ENCODE data around the gene PDCD1.

PDCD1 gene

GRCh38 chr2:241892299-241893137 is 33.8 kb upstream of the PDCD1 start:
- CTCF ChIA-PET, result no interaction called here
- POLR2A ChIA-PET, result no interaction called here

GRCh38 chr2:241891988-241892298 is 33.2 kb upstream of the PDCD1 start:
- ChIA-PET POLR2A (no interaction called here), CTCF (no interaction called here)
- no peak for TF ChIP-seq HDGF (IDR thresholded peaks at IDR 0.05; ENCODE audit: borderline replicate concordance)
- no peak for TF ChIP-seq LEF1 (IDR thresholded peaks at IDR 0.05; ENCODE audit: borderline replicate concordance)
- no peak for TF ChIP-seq CTBP1 (IDR thresholded peaks at IDR 0.05; ENCODE audit: borderline replicate concordance)
- no peak for DNase-seq (ENCODE audit: extremely low spot score)

More at GRCh38 chr2:241892299-241893137, 33.8 kb upstream of the PDCD1 start:
- DNase-seq (ENCODE audit: extremely low spot score), result no peak
- no peak for TF ChIP-seq NFRKB (IDR thresholded peaks at IDR 0.05)
- TF ChIP-seq LEF1 (IDR thresholded peaks at IDR 0.05; ENCODE audit: borderline replicate concordance), result no peak
- TF ChIP-seq FOXM1 (IDR thresholded peaks at IDR 0.05; ENCODE audit: borderline replicate concordance), result no peak
- no peak for TF ChIP-seq PKNOX1 (IDR thresholded peaks at IDR 0.05)
- TF ChIP-seq ELF4 (IDR thresholded peaks at IDR 0.05), result no peak
- no peak for TF ChIP-seq ZNF384 (IDR thresholded peaks at IDR 0.05)
- TF ChIP-seq FOXA1 (IDR thresholded peaks at IDR 0.05), result no peak
- TF ChIP-seq SP1 (IDR thresholded peaks at IDR 0.05), result no peak
- TF ChIP-seq CTBP1 (IDR thresholded peaks at IDR 0.05; ENCODE audit: borderline replicate concordance), result no peak
- no peak for TF ChIP-seq BHLHE40 (IDR thresholded peaks at IDR 0.05; ENCODE audit: borderline replicate concordance)
- no peak for TF ChIP-seq HDGF (IDR thresholded peaks at IDR 0.05; ENCODE audit: borderline replicate concordance)
- no peak for TF ChIP-seq L3MBTL2 (conservative IDR thresholded peaks at IDR 0.05)
- TF ChIP-seq SUZ12 (IDR thresholded peaks at IDR 0.05), result no peak
- TF ChIP-seq ARNT (IDR thresholded peaks at IDR 0.05), result no peak
- TF ChIP-seq FOXK2 (IDR thresholded peaks at IDR 0.05), result no peak
- no peak for TF ChIP-seq TARDBP (IDR thresholded peaks at IDR 0.05)

GRCh38 chr2:241891315-241891987 is 32.8 kb upstream of the PDCD1 start:
- DNase-seq (ENCODE audit: extremely low spot score), result no peak
- ChIA-PET CTCF (no interaction called here), POLR2A (no interaction called here)
- TF ChIP-seq ARNT (IDR thresholded peaks at IDR 0.05) (no peak), PKNOX1 (IDR thresholded peaks at IDR 0.05) (no peak), HDGF (IDR thresholded peaks at IDR 0.05; ENCODE audit: borderline replicate concordance) (no peak), LEF1 (IDR thresholded peaks at IDR 0.05; ENCODE audit: borderline replicate concordance) (no peak), ELF4 (IDR thresholded peaks at IDR 0.05) (no peak), TARDBP (IDR thresholded peaks at IDR 0.05) (no peak), FOXA1 (IDR thresholded peaks at IDR 0.05) (no peak), L3MBTL2 (conservative IDR thresholded peaks at IDR 0.05) (no peak), BHLHE40 (IDR thresholded peaks at IDR 0.05; ENCODE audit: borderline replicate concordance) (no peak), ZNF384 (IDR thresholded peaks at IDR 0.05) (no peak)

- ChIA-PET POLR2A (no interaction called here), CTCF (no interaction called here)
- TF ChIP-seq LEF1 (IDR thresholded peaks at IDR 0.05; ENCODE audit: borderline replicate concordance), result no peak
- TF ChIP-seq ZNF384 (IDR thresholded peaks at IDR 0.05), result no peak
- no peak for TF ChIP-seq HDGF (IDR thresholded peaks at IDR 0.05; ENCODE audit: borderline replicate concordance)
- TF ChIP-seq FOXK2 (IDR thresholded peaks at IDR 0.05), result no peak
- no peak for TF ChIP-seq FOXM1 (IDR thresholded peaks at IDR 0.05; ENCODE audit: borderline replicate concordance)
- TF ChIP-seq TARDBP (IDR thresholded peaks at IDR 0.05), result no peak
- TF ChIP-seq PKNOX1 (IDR thresholded peaks at IDR 0.05), result no peak
- TF ChIP-seq SP1 (IDR thresholded peaks at IDR 0.05), result no peak
- TF ChIP-seq SUZ12 (IDR thresholded peaks at IDR 0.05), result no peak
- no peak for TF ChIP-seq L3MBTL2 (conservative IDR thresholded peaks at IDR 0.05)
- no peak for TF ChIP-seq BHLHE40 (IDR thresholded peaks at IDR 0.05; ENCODE audit: borderline replicate concordance)
- TF ChIP-seq ELF4 (IDR thresholded peaks at IDR 0.05), result no peak
- TF ChIP-seq CTBP1 (IDR thresholded peaks at IDR 0.05; ENCODE audit: borderline replicate concordance), result no peak
- no peak for DNase-seq (ENCODE audit: extremely low spot score)
Observed at GRCh38 chr2:241890524-241891235, 32.0 kb upstream of the PDCD1 start.

GRCh38 chr2:241888641-241889040 is 29.9 kb upstream of the PDCD1 start:
- ChIA-PET CTCF (no interaction called here), POLR2A (no interaction called here)
- TF ChIP-seq LEF1 (IDR thresholded peaks at IDR 0.05; ENCODE audit: borderline replicate concordance), result no peak
- no peak for TF ChIP-seq PKNOX1 (IDR thresholded peaks at IDR 0.05)
- no peak for TF ChIP-seq TARDBP (IDR thresholded peaks at IDR 0.05)
- no peak for TF ChIP-seq FOXK2 (IDR thresholded peaks at IDR 0.05)
- TF ChIP-seq ZNF384 (IDR thresholded peaks at IDR 0.05), result no peak
- TF ChIP-seq BHLHE40 (IDR thresholded peaks at IDR 0.05; ENCODE audit: borderline replicate concordance), result no peak
- no peak for TF ChIP-seq SUZ12 (IDR thresholded peaks at IDR 0.05)
- TF ChIP-seq HDGF (IDR thresholded peaks at IDR 0.05; ENCODE audit: borderline replicate concordance), result no peak
- no peak for TF ChIP-seq SP1 (IDR thresholded peaks at IDR 0.05)
- TF ChIP-seq FOXM1 (IDR thresholded peaks at IDR 0.05; ENCODE audit: borderline replicate concordance), result no peak
- TF ChIP-seq ARNT (IDR thresholded peaks at IDR 0.05), result no peak
- no peak for TF ChIP-seq NFRKB (IDR thresholded peaks at IDR 0.05)
- no peak for DNase-seq (ENCODE audit: extremely low spot score)

Data from HEK293T (cell line).